Fibroblast of mammary gland (primary cell): Measurements from ENCODE around the gene SIN3A.

ENCODE experiments used
- DNase-seq: peaks from one replicate; pipeline ENCODE4 v3.0.0-alpha.2; 2010; ENCODE audit warnings: low read depth
- H3K4me3 ChIP-seq: 2 replicates; pipeline ENCODE4 v1.5.1; 2011; ENCODE audit warnings: low read depth, mild to moderate bottlenecking, low read length, moderate library complexity; ENCODE audit not compliant: control insufficient read depth
- CTCF ChIP-seq: conservative IDR thresholded peaks from 2 replicates; pipeline ENCODE4 v1.5.1; 2011; ENCODE audit warnings: low read depth, low read length, inconsistent platforms; ENCODE audit not compliant: control insufficient read depth, insufficient read depth

SIN3A gene

DNA sequence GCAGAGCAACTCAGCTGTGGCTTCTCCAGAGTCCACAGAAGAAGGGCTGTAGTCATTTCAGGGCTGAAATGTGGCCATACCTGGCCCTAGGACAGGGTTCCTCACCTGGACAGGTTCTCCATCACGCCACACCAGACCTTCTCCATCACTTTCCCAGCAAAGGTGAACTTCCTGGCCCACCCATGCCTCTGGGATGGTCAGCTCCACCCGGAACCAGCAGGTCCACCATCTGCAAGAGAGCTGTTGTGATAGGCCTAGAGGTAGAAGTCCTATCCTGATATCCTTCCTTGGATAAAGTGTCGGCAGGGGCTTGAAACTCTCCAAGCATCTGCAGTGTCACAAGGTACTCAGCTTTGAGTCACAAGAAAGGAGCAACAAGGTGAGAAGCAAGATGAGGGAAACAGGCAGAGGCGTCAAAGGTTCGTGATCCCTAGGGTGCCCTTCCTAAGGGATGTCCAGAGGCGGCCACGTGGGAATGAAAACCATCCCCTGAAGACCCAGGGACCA lies 84.0 kb downstream of the SIN3A start:
- no peak for DNase-seq
- peak overlapping the region; percentile 83 for H3K4me3 ChIP-seq
- TF ChIP-seq CTCF, result no peak

DNA sequence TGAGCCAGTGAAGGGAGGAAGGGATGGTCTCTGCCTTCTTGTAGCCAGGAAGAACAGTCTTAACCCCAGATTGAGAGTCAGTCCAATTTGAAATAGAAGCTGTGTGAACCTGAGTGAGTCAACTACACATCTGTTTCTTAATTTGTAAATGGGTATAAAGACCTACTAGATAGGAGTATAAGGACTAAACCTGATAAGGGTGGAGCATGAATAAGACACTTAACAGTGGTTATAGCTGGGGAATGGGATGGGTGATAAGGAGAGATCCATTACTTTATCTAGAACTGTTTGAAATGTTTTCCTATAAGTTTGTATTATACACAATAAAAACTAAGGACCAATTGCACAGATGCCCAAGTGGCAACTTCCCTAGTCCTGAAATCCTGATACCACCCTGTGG lies 84.5 kb downstream of the SIN3A start:
- no peak for DNase-seq
- no peak for TF ChIP-seq CTCF
- no peak overlapping the region for H3K4me3 ChIP-seq

- no peak for TF ChIP-seq CTCF
- no peak overlapping the region for H3K4me3 ChIP-seq
- DNase-seq, result no peak
Observed at GRCh38 chr15:75366163-75366562, 85.3 kb downstream of the SIN3A start.

- TF ChIP-seq CTCF, result no peak
- H3K4me3 ChIP-seq, result no peak overlapping the region
- DNase-seq, result no peak
Observed at GRCh38 chr15:75364881-75365280, 86.6 kb downstream of the SIN3A start.

GRCh38 chr15:75363786-75364185 lies 87.7 kb downstream of the SIN3A start:
- no peak for DNase-seq
- no peak overlapping the region for H3K4me3 ChIP-seq
- no peak for TF ChIP-seq CTCF

- no peak overlapping the region for H3K4me3 ChIP-seq
- no peak for TF ChIP-seq CTCF
- DNase-seq, result no peak
Observed at GRCh38 chr15:75362642-75363249, 88.7 kb downstream of the SIN3A start.
